ENCODE measurements around the gene MEGF6. TPM values are rescaled to one million over a fixed set of nuclear protein-coding genes. Genes with fewer than 3 reads are reported as not detected.
A peak's percentile ranks its signal among the peaks of the same experiment; 100 is the strongest.

MEGF6 gene
- total and polyA plus RNA-seq, 9 of the 15 experiments (the other 6 are each of a cell fraction or from before 2014, with no cell fraction given): 0.03 to 1.7 (median 0.24) TPM; not detected in 3

- H3K27ac ChIP-seq (ENCODE audit: extremely low read depth, low read depth, low read length): no peak overlapping the region
- intact Hi-C loops (cut with micrococcal nuclease) (no loop called here), in situ Hi-C loops (cut with MboI) (no loop called here)
- H3K27me3 ChIP-seq (ENCODE audit: control insufficient read depth in 2 of 2, insufficient read depth in 2 of 2, low read length in 2 of 2): peaks cover 25 to 86% of the 10 kb centered on the region in 2 experiments; a peak in 4 of 5 replicates
- DNase-seq (ENCODE audit: extremely low read depth in 1 of 4, low spot score in 3 of 4): no peak
- TF ChIP-seq RNF2 (IDR thresholded peaks at IDR 0.05) (no peak), CCAR2 (IDR thresholded peaks at IDR 0.05; ENCODE audit: low read depth, low read length) (no peak), ZNF512 (tag; IDR thresholded peaks at IDR 0.05) (no peak), PHB2 (IDR thresholded peaks at IDR 0.05; ENCODE audit: low read depth) (no peak)
- ChIA-PET POLR2A (interaction anchor here (0.6 kb wide), 1 partner anchor 709 kb away, joined by 3 read pairs; no protein-coding TSS in a partner anchor), CTCF (ENCODE audit: low intra/inter-chr PET ratio) (no interaction called here)
- FAIRE-seq: no peak
- no peaks in the 10 kb centered on the region for H3K9me3 ChIP-seq (replicated peaks; ENCODE audit: control insufficient read depth, insufficient read depth, low read depth, low read length)
- no peaks in the 10 kb centered on the region for H3K36me3 ChIP-seq (ENCODE audit: control insufficient read depth, insufficient read depth, low read length)
- H3K9ac ChIP-seq (ENCODE audit: insufficient read depth in 1 of 2, low read depth in 2 of 2, low read length in 2 of 2): peak overlapping the region in 1 of 2 experiments; percentile 26; a peak in 1 of 4 replicates
- no peak overlapping the region for H3K4me2 ChIP-seq (ENCODE audit: insufficient read depth, low read length)
- no TSS peak for BruUV-seq (replicated peaks)
- H3K4me3 ChIP-seq: no peak overlapping the region
- ATAC-seq: no peak
- no peaks in the 10 kb centered on the region for H3K9me1 ChIP-seq (ENCODE audit: control insufficient read depth, insufficient read depth, low read length)
- H3K4me1 ChIP-seq (replicated peaks in 1 of 2; ENCODE audit: control insufficient read depth in 2 of 2, insufficient read depth in 2 of 2, low read length in 2 of 2): peaks cover 0 to 50% of the 10 kb centered on the region in 2 experiments; a peak in 3 of 5 replicates
- no peak overlapping the region for H2AFZ ChIP-seq (ENCODE audit: low read depth, low read length)
- H4K20me1 ChIP-seq (replicated peaks; ENCODE audit: control insufficient read depth, insufficient read depth, low read length): peaks cover 57% of the 10 kb centered on the region
- 9% methylated on average over 31 of the region's 32 CpGs for whole genome bisulfite sequencing (ENCODE audit: insufficient coverage, low coverage, missing lambda C conversion rate)
- no peaks in the 10 kb centered on the region for H3K79me2 ChIP-seq (ENCODE audit: control insufficient read depth, insufficient read depth, low read length)
These were observed 81.0 kb downstream of the MEGF6 start for GRCh38 chr1:3530086-3530925.

Measured in K562 (cell line).